WERI-Rb-1 (cell line): Measurements from ENCODE around the gene GABRG3.

ENCODE experiments used
- DNase-seq: peaks from one replicate; pipeline ENCODE4 v3.0.0-alpha.2; 2020
- H3K27ac ChIP-seq: fragments of 250-450 bp; sonication (Bioruptor Pico); 2 replicates; pipeline ENCODE4 v1.5.1; 2020; ENCODE audit warnings: mild to moderate bottlenecking, moderate library complexity
- H3K27me3 ChIP-seq: fragments of 250-450 bp; sonication (Bioruptor Pico); 2 replicates; pipeline ENCODE4 v1.5.1; 2021; ENCODE audit warnings: mild to moderate bottlenecking, low read depth, moderate library complexity; ENCODE audit not compliant: insufficient read depth, severe bottlenecking
- H3K36me3 ChIP-seq: fragments of 250-450 bp; sonication (Bioruptor Pico); 2 replicates; pipeline ENCODE4 v1.5.1; 2020; ENCODE audit warnings: mild to moderate bottlenecking, moderate library complexity
- H3K4me3 ChIP-seq: 2 replicates; pipeline ENCODE4 v1.5.1; 2011; ENCODE audit warnings: low read depth, mild to moderate bottlenecking, control low read depth, low read length
- H3K9me3 ChIP-seq: fragments of 250-450 bp; sonication (Bioruptor Pico); 2 replicates; pipeline ENCODE4 v1.5.1; 2021; ENCODE audit warnings: mild to moderate bottlenecking, moderate library complexity; ENCODE audit not compliant: severe bottlenecking
- CTCF ChIP-seq: IDR thresholded peaks from 2 replicates; pipeline ENCODE4 v1.5.1; 2011; ENCODE audit warnings: low read depth, mild to moderate bottlenecking, control low read depth, inconsistent platforms, low read length

Gene GABRG3

GRCh38 chr15:27429577-27429976 lies 458.6 kb downstream of the GABRG3 start:
- DNase-seq = no peak
- no peak for TF ChIP-seq CTCF

GRCh38 chr15:27433604-27434003 lies 462.6 kb downstream of the GABRG3 start:
- Histone ChIP-seq H3K4me3 (no peak overlapping the region), H3K27ac (no peak overlapping the region)
- no peak for TF ChIP-seq CTCF

More at GRCh38 chr15:27429577-27429976, 458.6 kb downstream of the GABRG3 start:
- Histone ChIP-seq H3K9me3 (no peaks in the 10 kb centered on the region), H3K27me3 (no peaks in the 10 kb centered on the region), H3K27ac (no peak overlapping the region), H3K4me3 (no peak overlapping the region), H3K36me3 (no peaks in the 10 kb centered on the region)

GRCh38 chr15:27438403-27439375 lies 467.7 kb downstream of the GABRG3 start:
- no peaks in the 10 kb centered on the region for H3K27me3 ChIP-seq
- H3K27ac ChIP-seq = no peak overlapping the region
- no peaks in the 10 kb centered on the region for H3K9me3 ChIP-seq
- no peaks in the 10 kb centered on the region for H3K36me3 ChIP-seq
- H3K4me3 ChIP-seq = no peak overlapping the region
- TF ChIP-seq CTCF = no peak
- no peak for DNase-seq

More at GRCh38 chr15:27433604-27434003, 462.6 kb downstream of the GABRG3 start:
- Histone ChIP-seq H3K9me3 (no peaks in the 10 kb centered on the region), H3K27me3 (no peaks in the 10 kb centered on the region), H3K36me3 (no peaks in the 10 kb centered on the region)
- DNase-seq = no peak

- no peak for DNase-seq
- Histone ChIP-seq H3K9me3 (no peaks in the 10 kb centered on the region), H3K4me3 (no peak overlapping the region), H3K36me3 (no peaks in the 10 kb centered on the region), H3K27me3 (no peaks in the 10 kb centered on the region), H3K27ac (no peak overlapping the region)
- TF ChIP-seq CTCF = no peak
Observed at GRCh38 chr15:27441120-27441519, 470.1 kb downstream of the GABRG3 start.

- no peak for DNase-seq
- no peaks in the 10 kb centered on the region for H3K27me3 ChIP-seq
- no peaks in the 10 kb centered on the region for H3K9me3 ChIP-seq
- H3K4me3 ChIP-seq = no peak overlapping the region
- H3K36me3 ChIP-seq = no peaks in the 10 kb centered on the region
- no peak for TF ChIP-seq CTCF
- no peak overlapping the region for H3K27ac ChIP-seq
Observed at GRCh38 chr15:27448234-27448633, 477.3 kb downstream of the GABRG3 start.
